Endothelial cell of umbilical vein (primary cell): ENCODE results near the gene SLC8A1. TPM values are rescaled to one million over a fixed set of nuclear protein-coding genes. Genes with fewer than 3 reads are reported as not detected.

Experiments
- BruUV-seq: library from RNA; stranded (reverse); fragments of 400-500 nt; replicated peaks from 2 replicates; lab custom pipeline; 2021; lab: Mats Ljungman, UMichigan
- CTCF ChIA-PET: fragments of 300-600, 350-600 bp; sonication (Branson Sonifier 250); formaldehyde crosslinking; loops from one replicate; lab custom pipeline; 2021; ENCODE audit warnings: antibody characterized with exemption, inconsistent platforms; lab: Charles Lee
- POLR2A ChIA-PET: fragments of 300-600, 350-600 bp; sonication (Branson Sonifier 250); formaldehyde crosslinking; loops from one replicate; lab custom pipeline; 2021; ENCODE audit warnings: antibody characterized with exemption, inconsistent platforms; lab: Charles Lee
- DNase-seq: peaks from one replicate; pipeline ENCODE4 v3.0.0-alpha.2; 2011; ENCODE audit warnings: low read depth, low spot score
- FAIRE-seq: peaks from 2 replicates; lab custom pipeline; 2011; peaks lifted over from hg19 to GRCh38; lab: Jason Lieb, UNC
- H2AFZ ChIP-seq: 2 replicates; pipeline ENCODE4 v1.6.0; 2012; ENCODE audit warnings: low read depth, low read length, control low read depth, inconsistent platforms
- H3K27ac ChIP-seq: 2 replicates; pipeline ENCODE4 v1.5.1; 2011; ENCODE audit warnings: low read depth, mild to moderate bottlenecking, control low read depth, low read length, moderate library complexity; ENCODE audit not compliant: insufficient read depth
- H3K27me3 ChIP-seq, 2 experiments: 2 replicates each; pipeline versions ENCODE4 v1.6.0 to v1.6.1; 2011; ENCODE audit warnings: low read length in 2 of 2, mixed read lengths in 1 of 2; ENCODE audit not compliant: control insufficient read depth in 2 of 2, insufficient read depth in 2 of 2
- H3K36me3 ChIP-seq, 2 experiments: 2 replicates in 1 of 2; 3 replicates in 1 of 2; pipeline ENCODE4 v1.5.1; 2011; ENCODE audit warnings: low read length in 2 of 2, mild to moderate bottlenecking in 1 of 2, moderate library complexity in 1 of 2; ENCODE audit not compliant: control insufficient read depth in 2 of 2, insufficient read depth in 2 of 2; ENCODE audit errors: extremely low read depth in 1 of 2
- H3K4me1 ChIP-seq: 3 replicates; pipeline ENCODE4 v1.5.1; 2011; ENCODE audit warnings: mild to moderate bottlenecking, low read length; ENCODE audit not compliant: control insufficient read depth, insufficient read depth; ENCODE audit errors: extremely low read depth
- H3K4me2 ChIP-seq: 2 replicates; pipeline ENCODE4 v1.6.1; 2011; ENCODE audit warnings: low read length, control low read depth, mixed read lengths; ENCODE audit not compliant: insufficient read depth
- H3K4me3 ChIP-seq, 3 experiments: fragments of 200-600 bp in 1 of 3; sonication (generic), shearing (Covaris generic) in 1 of 3; replicated peaks in 1 of 3; 2 replicates each; pipeline ENCODE4 v1.5.1; 2011 to 2016; ENCODE audit warnings: control low read depth in 3 of 3, low read length in 3 of 3, mild to moderate bottlenecking in 2 of 3, inconsistent platforms in 1 of 3, low read depth in 1 of 3, moderate library complexity in 1 of 3; ENCODE audit not compliant: insufficient read depth in 1 of 3
- H3K79me2 ChIP-seq: 2 replicates; pipeline ENCODE4 v1.6.0; 2012; ENCODE audit warnings: low read length, inconsistent platforms; ENCODE audit not compliant: control insufficient read depth, insufficient read depth
- H3K9ac ChIP-seq: replicated peaks from 2 replicates; pipeline ENCODE3; 2011; ENCODE audit warnings: low read length, control low read depth; ENCODE audit not compliant: insufficient read depth; ENCODE audit errors: extremely low read depth
- H3K9me1 ChIP-seq: replicated peaks from 3 replicates; pipeline ENCODE4 v1.6.0; 2011; ENCODE audit warnings: mild to moderate bottlenecking, low read length; ENCODE audit not compliant: control insufficient read depth, insufficient read depth; ENCODE audit errors: extremely low read depth
- H3K9me3 ChIP-seq: replicated peaks from 2 replicates; pipeline ENCODE4 v1.5.1; 2012; ENCODE audit warnings: low read length, inconsistent platforms; ENCODE audit not compliant: control insufficient read depth, insufficient read depth
- H4K20me1 ChIP-seq: replicated peaks from 2 replicates; pipeline ENCODE3; 2011; ENCODE audit warnings: mild to moderate bottlenecking, low read length; ENCODE audit not compliant: control insufficient read depth, insufficient read depth; ENCODE audit errors: extremely low read depth
- EZH2 ChIP-seq: IDR thresholded peaks from 2 replicates; pipeline ENCODE4 v1.6.1; 2012; ENCODE audit warnings: borderline replicate concordance, low read depth, mild to moderate bottlenecking, moderate library complexity, low read length, inconsistent platforms; ENCODE audit not compliant: severe bottlenecking
- FOS ChIP-seq: IDR thresholded peaks from 2 replicates; pipeline ENCODE4 v1.6.1; 2011; ENCODE audit warnings: mild to moderate bottlenecking, low read length, moderate library complexity, borderline replicate concordance; ENCODE audit not compliant: insufficient read depth
- GATA2 ChIP-seq: IDR thresholded peaks from 2 replicates; pipeline ENCODE4 v1.7.0; 2011; ENCODE audit warnings: low read depth, mild to moderate bottlenecking, moderate library complexity, mixed read lengths, low read length; ENCODE audit not compliant: insufficient read length, insufficient read depth
- JUN ChIP-seq: IDR thresholded peaks from 2 replicates; pipeline ENCODE4 v1.6.1; 2011; ENCODE audit warnings: borderline replicate concordance, low read depth; ENCODE audit not compliant: insufficient read length, insufficient read depth
- MYC ChIP-seq: IDR thresholded peaks from one replicate; pipeline ENCODE4 v1.6.1; 2011; ENCODE audit warnings: mild to moderate bottlenecking, low read depth, low read length
- POLR2A ChIP-seq: IDR thresholded peaks from 2 replicates; pipeline ENCODE4 v1.6.1; 2012; ENCODE audit warnings: low read depth, mild to moderate bottlenecking, control low read depth, low read length
- POLR2AphosphoS5 ChIP-seq: IDR thresholded peaks from 2 replicates; pipeline ENCODE4 v1.6.1; 2012; ENCODE audit warnings: low read depth, mild to moderate bottlenecking, control low read depth, low read length, moderate library complexity; ENCODE audit not compliant: insufficient read depth
- dilution Hi-C: fragments of 300-500 bp; cut with MboI; formaldehyde crosslinking; loops from one replicate; pipeline ENCODE4 v1.15.0; 2019; ENCODE audit warnings: low sequenced_read_pairs; ENCODE audit not compliant: extremely low pct_ligation_motif_present
- intact Hi-C: fragments of 100-400 bp; cut with micrococcal nuclease; formaldehyde crosslinking; loops from one replicate; pipeline ENCODE4 v1.10.0; 2022
- polyA plus RNA-seq, 4 experiments: library from polyadenylated mRNA; depleted of rRNA in 3 of 4; stranded (reverse) in 3 of 4; unstranded in 1 of 4; fragments of >200 nt; gene quantifications; 2 replicates each; pipeline versions ENCODE4 v1.2.1 to v1.2.3, GENCODE V29; 2011 to 2012; ENCODE audit warnings: missing spikeins in 1 of 4
- total RNA-seq: library from RNA; stranded (reverse); gene quantifications from 2 replicates; pipeline ENCODE4 v1.2.3, GENCODE V29; 2021
- TF ChIP-seq, protein P1 (sequence below): IDR thresholded peaks from 2 replicates; pipeline ENCODE4 v1.6.1; 2011; ENCODE audit not compliant: insufficient read depth, insufficient read length
- TF ChIP-seq, protein P2 (sequence below), 2 donors: IDR thresholded peaks; 1 replicate in 1 of 2; 2 replicates in 1 of 2; pipeline ENCODE4 v1.5.1; 2011; ENCODE audit warnings: low read length in 2 of 2, mild to moderate bottlenecking in 2 of 2, moderate library complexity in 2 of 2, control low read depth in 1 of 2, inconsistent platforms in 1 of 2, low read depth in 1 of 2; ENCODE audit not compliant: insufficient read depth in 1 of 2; ENCODE audit errors: extremely low read depth in 1 of 2

The SLC8A1 gene
- total and polyA plus RNA-seq, 2 donors (not counting 3 experiments of a cell fraction or from before 2014, with no cell fraction given) = 0.19 to 1.8 TPM

DNA sequence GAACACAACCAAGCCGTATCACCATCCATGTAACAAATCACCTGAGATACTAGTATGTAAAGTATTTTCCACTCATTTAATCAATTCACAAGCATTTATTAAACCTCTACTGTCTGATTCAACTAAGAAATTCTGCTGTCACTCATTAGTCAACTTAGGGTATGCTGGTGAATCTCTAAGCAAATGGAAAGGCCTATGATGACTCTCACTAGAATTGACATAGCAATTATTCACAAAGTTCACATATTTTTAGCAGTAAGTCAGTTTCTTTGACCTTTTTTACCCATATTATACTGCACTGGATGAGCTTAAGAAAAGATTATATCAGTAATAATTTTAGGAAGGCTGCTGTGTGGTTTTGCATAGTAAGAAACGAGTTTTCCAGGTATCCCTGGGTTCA is 130.1 kb downstream of the SLC8A1 start:
- Histone ChIP-seq H3K4me2 (no peak overlapping the region), H3K4me1 (no peaks in the 10 kb centered on the region), H3K9me1 (no peaks in the 10 kb centered on the region), H3K9ac (no peak overlapping the region), H2AFZ (no peak overlapping the region), H3K79me2 (no peaks in the 10 kb centered on the region), H3K9me3 (no peaks in the 10 kb centered on the region), H3K27ac (no peak overlapping the region), H3K4me3 (no peak overlapping the region), H3K27me3 (no peaks in the 10 kb centered on the region), H3K36me3 (no peaks in the 10 kb centered on the region), H4K20me1 (no peaks in the 10 kb centered on the region)
- POLR2A ChIA-PET = no interaction called here
- TF ChIP-seq FOS (no peak), MYC (no peak), POLR2AphosphoS5 (no peak), EZH2 (no peak), JUN (no peak), GATA2 (no peak), POLR2A (no peak)
- TF ChIP-seq, protein P1, sequence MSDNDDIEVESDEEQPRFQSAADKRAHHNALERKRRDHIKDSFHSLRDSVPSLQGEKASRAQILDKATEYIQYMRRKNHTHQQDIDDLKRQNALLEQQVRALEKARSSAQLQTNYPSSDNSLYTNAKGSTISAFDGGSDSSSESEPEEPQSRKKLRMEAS = no peak
- TF ChIP-seq, protein P2, sequence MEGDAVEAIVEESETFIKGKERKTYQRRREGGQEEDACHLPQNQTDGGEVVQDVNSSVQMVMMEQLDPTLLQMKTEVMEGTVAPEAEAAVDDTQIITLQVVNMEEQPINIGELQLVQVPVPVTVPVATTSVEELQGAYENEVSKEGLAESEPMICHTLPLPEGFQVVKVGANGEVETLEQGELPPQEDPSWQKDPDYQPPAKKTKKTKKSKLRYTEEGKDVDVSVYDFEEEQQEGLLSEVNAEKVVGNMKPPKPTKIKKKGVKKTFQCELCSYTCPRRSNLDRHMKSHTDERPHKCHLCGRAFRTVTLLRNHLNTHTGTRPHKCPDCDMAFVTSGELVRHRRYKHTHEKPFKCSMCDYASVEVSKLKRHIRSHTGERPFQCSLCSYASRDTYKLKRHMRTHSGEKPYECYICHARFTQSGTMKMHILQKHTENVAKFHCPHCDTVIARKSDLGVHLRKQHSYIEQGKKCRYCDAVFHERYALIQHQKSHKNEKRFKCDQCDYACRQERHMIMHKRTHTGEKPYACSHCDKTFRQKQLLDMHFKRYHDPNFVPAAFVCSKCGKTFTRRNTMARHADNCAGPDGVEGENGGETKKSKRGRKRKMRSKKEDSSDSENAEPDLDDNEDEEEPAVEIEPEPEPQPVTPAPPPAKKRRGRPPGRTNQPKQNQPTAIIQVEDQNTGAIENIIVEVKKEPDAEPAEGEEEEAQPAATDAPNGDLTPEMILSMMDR (IDR thresholded peaks at IDR 0.05; ENCODE audit: extremely low read depth in 1 of 2, insufficient read depth in 1 of 2, low read depth in 1 of 2, low read length in 2 of 2) = no peak
- no peak for DNase-seq
- CTCF ChIA-PET = no interaction called here
- intact Hi-C loops (no loop called here), dilution Hi-C loops (no loop called here)
- no peak for FAIRE-seq
- BruUV-seq = no TSS peak
